Mucosa of descending colon (tissue), 3 donors: Measurements from ENCODE around the gene PPP1CB. TPM values are rescaled to one million over a fixed set of nuclear protein-coding genes. Genes with fewer than 3 reads are reported as not detected.

Source experiments
- ATAC-seq: fragments of 200-7000 bp; cut with Tn5 transposase; one replicate; pipeline ENCODE4 v1.9.1; 2020; ENCODE audit warnings: mild to moderate bottlenecking, moderate library complexity
- DNase-seq, 3 donors: peaks; one replicate each; pipeline ENCODE4 v3.0.0-alpha.2; 2020
- H3K36me3 ChIP-seq: fragments of 200-600 bp; one replicate; pipeline ENCODE4 v1.8.0; 2021; ENCODE audit warnings: low read depth, mild to moderate bottlenecking
- H3K4me1 ChIP-seq: fragments of 200-600 bp; one replicate; pipeline ENCODE4 v1.8.0; 2021; ENCODE audit warnings: low read depth, mild to moderate bottlenecking
- H3K4me3 ChIP-seq: fragments of 200-600 bp; one replicate; pipeline ENCODE4 v1.8.0; 2021; ENCODE audit warnings: mild to moderate bottlenecking
- H3K9me3 ChIP-seq: fragments of 200-600 bp; one replicate; pipeline ENCODE4 v1.8.0; 2021; ENCODE audit warnings: mild to moderate bottlenecking
- CTCF ChIP-seq: fragments of 200-600 bp; IDR thresholded peaks from one replicate; pipeline ENCODE4 v1.8.0; 2022; ENCODE audit warnings: antibody characterized with exemption, mild to moderate bottlenecking
- intact Hi-C, 2 donors: fragments of 100-400 bp; cut with DNase I in 1 of 2; cut with micrococcal nuclease in 1 of 2; formaldehyde crosslinking; loops; one replicate each; pipeline versions ENCODE4 v1.11.0 to v1.11.1; 2022; cut with DNase I, micrococcal nuclease
- total RNA-seq, 3 donors: library from RNA; stranded (reverse); fragmentation: NEBNext Ultra II Directional in 2 of 3; extraction: Animal tissue kit (Norgen Biotek cat#: 25700) in 2 of 3; gene quantifications; one replicate each; pipeline versions ENCODE4 v1.2.1 to v1.2.4, GENCODE V29; 2021 to 2023
- donor health status: DM: no; HTN: no; CAD: no; lungs with moderate emphysema.
- donor health status: DM: no; HTN: no; CAD: no.
- donor health status: DM: no; HTN: yes; CAD: no.

The PPP1CB gene
- total RNA-seq, 3 donors from 2014 or later, result 302 to 439 (median 308) TPM

- Histone ChIP-seq H3K36me3 (no peaks in the 10 kb centered on the region), H3K9me3 (no peaks in the 10 kb centered on the region), H3K4me3 (no peak overlapping the region), H3K4me1 (no peaks in the 10 kb centered on the region)
- DNase-seq, result no peak
- intact Hi-C loops, result no loop called here
- no peak for TF ChIP-seq CTCF
- no peak for ATAC-seq
Measured at GRCh38 chr2:28707592-28707991, 44.0 kb upstream of the PPP1CB start.

DNA sequence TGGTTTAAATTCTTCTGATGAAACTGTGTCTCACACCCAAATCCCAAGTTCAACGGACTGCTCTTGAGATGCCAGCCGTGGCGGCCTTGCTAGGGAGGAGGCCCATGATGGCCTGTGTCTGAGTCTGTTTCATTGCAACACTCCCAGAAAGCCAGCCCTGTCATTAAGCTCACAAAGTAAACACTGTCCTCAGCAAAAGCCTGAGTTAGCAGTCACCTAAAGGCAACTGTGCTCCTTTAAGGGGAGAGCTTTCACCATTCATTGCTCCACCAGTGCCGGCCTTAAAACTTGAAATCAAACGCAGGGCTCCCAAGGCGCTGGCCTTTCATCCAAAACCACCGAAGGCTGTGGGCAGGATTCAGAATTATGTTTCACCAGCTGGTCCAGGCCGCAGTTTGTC is 42.5 kb upstream of the PPP1CB start:
- no peaks in the 10 kb centered on the region for H3K4me1 ChIP-seq
- intact Hi-C loops, result no loop called here
- ATAC-seq (peak; percentile 93), DNase-seq (peak; percentile 57 to 66 (median 63))
- H3K4me3 ChIP-seq, result no peak overlapping the region
- H3K36me3 ChIP-seq, result no peaks in the 10 kb centered on the region
- no peak for TF ChIP-seq CTCF
- no peaks in the 10 kb centered on the region for H3K9me3 ChIP-seq

DNA sequence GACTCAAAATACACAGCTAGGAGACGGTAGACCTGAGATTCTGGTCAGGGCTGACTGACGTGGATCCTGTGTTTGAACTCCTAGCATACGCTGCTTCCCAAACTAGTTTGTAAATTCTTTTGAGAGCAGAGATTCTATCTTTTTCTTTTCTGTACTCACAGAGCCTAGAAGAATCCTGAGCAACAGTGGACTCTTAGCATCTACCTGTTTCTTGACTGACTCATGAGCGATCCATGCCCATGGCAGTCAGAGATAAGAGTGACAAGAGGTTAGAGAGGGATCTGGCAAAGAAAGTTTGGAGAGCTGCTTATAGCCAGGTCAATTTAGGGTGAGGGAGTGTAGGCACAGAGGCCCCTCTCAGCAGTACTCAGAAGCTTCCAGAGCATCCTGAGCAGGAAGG is 41.1 kb upstream of the PPP1CB start:
- intact Hi-C loops, result no loop called here
- Histone ChIP-seq H3K9me3 (no peaks in the 10 kb centered on the region), H3K36me3 (no peaks in the 10 kb centered on the region), H3K4me3 (no peak overlapping the region), H3K4me1 (no peaks in the 10 kb centered on the region)
- DNase-seq (no peak), ATAC-seq (no peak)
- no peak for TF ChIP-seq CTCF

GRCh38 chr2:28713577-28714298 is 37.9 kb upstream of the PPP1CB start:
- TF ChIP-seq CTCF, result no peak
- DNase-seq (no peak), ATAC-seq (no peak)
- Histone ChIP-seq H3K4me1 (peaks cover 14% of the 10 kb centered on the region), H3K9me3 (no peaks in the 10 kb centered on the region), H3K4me3 (no peak overlapping the region), H3K36me3 (no peaks in the 10 kb centered on the region)
- intact Hi-C loops, result no loop called here

DNA sequence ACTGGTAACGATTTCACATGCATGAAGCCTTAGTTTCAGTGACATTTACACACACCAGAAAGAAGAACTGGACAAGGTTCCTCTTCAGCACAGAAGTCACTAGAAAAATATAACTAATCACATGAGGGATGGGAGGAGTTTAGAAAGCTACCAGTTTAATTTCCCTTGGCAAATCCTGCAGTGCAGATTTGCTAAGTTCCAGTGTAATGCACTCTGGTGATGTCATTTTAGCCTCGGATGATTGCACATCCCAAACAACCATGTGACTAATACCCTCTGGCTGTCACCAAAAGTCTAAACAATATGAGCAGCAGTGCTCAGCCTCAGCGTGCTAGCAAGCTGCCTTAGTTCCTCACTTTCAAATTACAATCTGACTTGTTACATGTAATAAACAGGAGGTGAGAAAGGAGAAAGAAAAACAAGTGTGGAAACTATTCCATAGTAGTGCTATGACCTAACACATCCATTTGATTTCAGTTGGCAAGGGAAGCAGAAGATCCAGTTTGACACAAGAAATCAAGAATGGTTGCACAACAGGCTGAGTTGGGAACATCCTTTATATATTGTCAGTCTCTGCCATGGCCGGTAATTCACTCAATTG is 35.3 kb upstream of the PPP1CB start:
- no peaks in the 10 kb centered on the region for H3K9me3 ChIP-seq
- intact Hi-C loops, result no loop called here
- TF ChIP-seq CTCF, result no peak
- peaks cover 14% of the 10 kb centered on the region for H3K4me1 ChIP-seq
- no peaks in the 10 kb centered on the region for H3K36me3 ChIP-seq
- ATAC-seq, result peak; percentile 87
- peak in 1 of 3 donors; percentile 83 for DNase-seq
- no peak overlapping the region for H3K4me3 ChIP-seq
